ENCODE measurements around the gene MAN2A1. TPM values are rescaled to one million over a fixed set of nuclear protein-coding genes. Genes with fewer than 3 reads are reported as not detected.

Gene MAN2A1
- total RNA-seq, 1 donor from 2014 or later, result 7.7 TPM

GRCh38 chr5:109910874-109911273 lies 221.1 kb downstream of the MAN2A1 start:
- intact Hi-C loops (cut with DNase I), result no loop called here
- DNase-seq, result no peak
- ATAC-seq (ENCODE audit: poor library complexity), result no peak

GRCh38 chr5:109911731-109912130 lies 222.0 kb downstream of the MAN2A1 start:
- peak; percentile 62 for ATAC-seq (ENCODE audit: poor library complexity)
- DNase-seq, result no peak
- intact Hi-C loops (cut with DNase I), result no loop called here

- intact Hi-C loops (cut with DNase I), result no loop called here
- DNase-seq (no peak), ATAC-seq (ENCODE audit: poor library complexity) (no peak)
Observed at GRCh38 chr5:109914906-109915305, 225.2 kb downstream of the MAN2A1 start.

- DNase-seq (no peak), ATAC-seq (ENCODE audit: poor library complexity) (peak; percentile 62)
- intact Hi-C loops (cut with DNase I), result no loop called here
Observed at GRCh38 chr5:109916481-109917153, 226.9 kb downstream of the MAN2A1 start.
